Heart left ventricle (tissue), 13 donors: Measurements from ENCODE around the gene SRSF5.

Source experiments
- CTCF ChIP-seq, 12 donors: fragments of 200-600 bp; sonication (generic) in 4 of 12; IDR thresholded peaks; one replicate each; pipeline versions ENCODE4 v1.5.0 to v1.8.0; 2018 to 2022; ENCODE audit warnings: antibody characterized with exemption in 12 of 12, mild to moderate bottlenecking in 5 of 12
- POLR2A ChIP-seq, 2 donors: fragments of 450-650 bp; IDR thresholded peaks; one replicate each; pipeline ENCODE4 v1.6.1; 2017; ENCODE audit warnings: antibody characterized with exemption in 2 of 2, mild to moderate bottlenecking in 2 of 2, moderate library complexity in 2 of 2
- donor health status: ischemic (EF 13 %, LVEDD 7.1; RV severe dilation, severe dysfunction).
- donor health status: DM: no; HTN: yes; CAD: no.
- donor health status: DM: no; HTN: no; CAD: no.
- donor health status: ischemic (EF 25% LVEDD 6.9; RV normal size, moderate dysfunction).
- donor health status: ischemic (EF 25% LVEDD 5.7; RV mildly dilated, moderate dysfunction).
- donor health status: ischemic (EF 35%, LVEDD 5.7; RV mildly dilated, moderate dysfunction).
- donor health status: nonischemic (EF 11% LVEDD 7.7; RV severe dilation, severe dysfunction).
- donor health status: DM: yes; HTN: yes; CAD: no.
- donor health status: PGD.
- donor health status: ischemic (EF 29% LVEDD 5.4; RV normal size, mild dysfunction).
- donor health status: nonischemic (EF 23%, LVEDD 6.1; RV moderate dilation, normal function).

- TF ChIP-seq CTCF (IDR thresholded peaks at IDR 0.05) (no peak), POLR2A (IDR thresholded peaks at IDR 0.05) (no peak)
Measured at GRCh38 chr14:69776875-69777453, 10.0 kb downstream of the SRSF5 start.
